CD14-positive monocyte (primary cell): ENCODE results near the gene MOB3B. TPM values are rescaled to one million over a fixed set of nuclear protein-coding genes. Genes with fewer than 3 reads are reported as not detected.

Source experiments
- DNase-seq, 3 donors: peaks; one replicate each; pipeline ENCODE4 v3.0.0-alpha.2; 2011 to 2022
- H2AFZ ChIP-seq: 2 replicates; pipeline ENCODE4 v1.6.0; 2012; ENCODE audit warnings: mild to moderate bottlenecking, low read depth, low read length, inconsistent platforms; ENCODE audit not compliant: insufficient read depth, poor library complexity, severe bottlenecking
- H3K27ac ChIP-seq, 2 donors: 1 replicate in 1 of 2; 2 replicates in 1 of 2; pipeline ENCODE4 v1.5.1; 2012 to 2013; ENCODE audit warnings: low read length in 2 of 2, control low read depth in 1 of 2, inconsistent platforms in 1 of 2, low read depth in 1 of 2, mild to moderate bottlenecking in 1 of 2
- H3K27me3 ChIP-seq, 2 donors: one replicate each; pipeline versions ENCODE4 v1.6.0 to v1.6.1; 2011 to 2013; ENCODE audit warnings: low read length in 2 of 2; ENCODE audit not compliant: control insufficient read depth in 2 of 2, insufficient read depth in 2 of 2
- H3K36me3 ChIP-seq, 2 donors: replicated peaks in 1 of 2; 1 replicate in 1 of 2; 2 replicates in 1 of 2; pipeline versions ENCODE4 v1.5.1 to v1.6.1; 2012 to 2013; ENCODE audit warnings: low read length in 2 of 2, control low read depth in 1 of 2, inconsistent platforms in 1 of 2, mild to moderate bottlenecking in 1 of 2; ENCODE audit not compliant: insufficient read depth in 2 of 2, control insufficient read depth in 1 of 2
- H3K4me1 ChIP-seq, 2 donors: 1 replicate in 1 of 2; 2 replicates in 1 of 2; pipeline versions ENCODE4 v1.5.1 to v1.6.1; 2012 to 2013; ENCODE audit warnings: low read length in 2 of 2, control low read depth in 1 of 2, inconsistent platforms in 1 of 2, mild to moderate bottlenecking in 1 of 2, moderate library complexity in 1 of 2; ENCODE audit not compliant: insufficient read depth in 2 of 2, control insufficient read depth in 1 of 2
- H3K4me2 ChIP-seq: replicated peaks from 2 replicates; pipeline ENCODE3; 2012; ENCODE audit warnings: low read length, moderate library complexity, mild to moderate bottlenecking; ENCODE audit not compliant: poor library complexity, severe bottlenecking; ENCODE audit errors: extremely low read depth
- H3K4me3 ChIP-seq, 3 experiments: fragments of 200-600 bp in 1 of 3; sonication (generic) in 1 of 3; replicated peaks in 1 of 3; 1 replicate in 2 of 3; 2 replicates in 1 of 3; pipeline ENCODE4 v1.5.1; 2011 to 2013; ENCODE audit warnings: low read length in 3 of 3, mild to moderate bottlenecking in 3 of 3, control low read depth in 2 of 3, low read depth in 2 of 3, inconsistent platforms in 1 of 3, moderate library complexity in 1 of 3
- H3K79me2 ChIP-seq: 2 replicates; pipeline ENCODE4 v1.6.0; 2012; ENCODE audit warnings: mild to moderate bottlenecking, control low read depth, inconsistent platforms, low read length, moderate library complexity; ENCODE audit not compliant: insufficient read depth
- H3K9ac ChIP-seq: 2 replicates; pipeline ENCODE4 v1.6.0; 2017; ENCODE audit warnings: low read length, mild to moderate bottlenecking; ENCODE audit not compliant: insufficient read depth, poor library complexity, severe bottlenecking
- H3K9me3 ChIP-seq, 2 donors: replicated peaks in 1 of 2; 1 replicate in 1 of 2; 2 replicates in 1 of 2; pipeline versions ENCODE4 v1.5.1 to v1.6.1; 2012 to 2013; ENCODE audit warnings: low read length in 2 of 2, control low read depth in 1 of 2; ENCODE audit not compliant: control insufficient read depth in 1 of 2, insufficient read depth in 1 of 2
- H4K20me1 ChIP-seq: 2 replicates; pipeline ENCODE4 v1.6.0; 2012; ENCODE audit warnings: mild to moderate bottlenecking, low read length, control low read depth, moderate library complexity; ENCODE audit not compliant: insufficient read depth
- H3K27ac Mint-ChIP-seq, 7 donors: one replicate each; pipeline ENCODE4 v1.8.0; 2020; ENCODE audit warnings: mild to moderate bottlenecking in 7 of 7, mixed read lengths in 7 of 7, moderate library complexity in 6 of 7, inconsistent platforms in 2 of 7
- H3K27me3 Mint-ChIP-seq, 3 donors: one replicate each; pipeline ENCODE4 v1.8.0; 2021 to 2022; ENCODE audit warnings: low read depth in 3 of 3, mild to moderate bottlenecking in 3 of 3, mixed read lengths in 3 of 3, moderate library complexity in 3 of 3, inconsistent platforms in 1 of 3
- H3K36me3 Mint-ChIP-seq, 2 donors: one replicate each; pipeline ENCODE4 v1.8.0; 2020; ENCODE audit warnings: mixed read lengths in 2 of 2, inconsistent platforms in 1 of 2, mild to moderate bottlenecking in 1 of 2
- H3K4me1 Mint-ChIP-seq: one replicate; pipeline ENCODE4 v1.8.0; 2020; ENCODE audit warnings: mild to moderate bottlenecking, mixed read lengths
- H3K4me3 Mint-ChIP-seq, 2 donors: one replicate each; pipeline ENCODE4 v1.8.0; 2020; ENCODE audit warnings: mild to moderate bottlenecking in 2 of 2, mixed read lengths in 2 of 2, moderate library complexity in 1 of 2
- H3K9me3 Mint-ChIP-seq, 7 donors: one replicate each; pipeline ENCODE4 v1.8.0; 2020 to 2022; ENCODE audit warnings: mixed read lengths in 7 of 7, mild to moderate bottlenecking in 6 of 7, moderate library complexity in 6 of 7, inconsistent platforms in 2 of 7
- WGBS: methylation state at CpG from one replicate; pipeline ENCODE4 v1.1.5; 2013; ENCODE audit warnings: missing lambda C conversion rate; ENCODE audit not compliant: insufficient coverage; 5-methylcytosine and 5-hydroxymethylcytosine counted together
- intact Hi-C, 2 donors: fragments of 100-400 bp; cut with micrococcal nuclease; formaldehyde crosslinking; loops; one replicate each; pipeline versions ENCODE4 v1.15.0 to v1.15.1; 2023
- polyA plus RNA-seq, 3 donors: library from polyadenylated mRNA; depleted of rRNA in 1 of 3; unstranded in 2 of 3; stranded (reverse) in 1 of 3; fragments of 300-500 nt in 2 of 3; fragments of >200 nt in 1 of 3; fragmentation: Illumina TruSeq in 2 of 3; gene quantifications; 1 replicate in 2 of 3; 2 replicates in 1 of 3; pipeline ENCODE4 v1.2.3, GENCODE V29; 2012 to 2021
- TF ChIP-seq, protein P1 (sequence below): fragments of 200-600 bp; IDR thresholded peaks from one replicate; pipeline ENCODE4 v1.8.0; 2022; ENCODE audit warnings: antibody characterized with exemption, mild to moderate bottlenecking

Gene MOB3B
- polyA plus RNA-seq, 3 donors = 1.2 to 2.2 (median 1.4) TPM

DNA sequence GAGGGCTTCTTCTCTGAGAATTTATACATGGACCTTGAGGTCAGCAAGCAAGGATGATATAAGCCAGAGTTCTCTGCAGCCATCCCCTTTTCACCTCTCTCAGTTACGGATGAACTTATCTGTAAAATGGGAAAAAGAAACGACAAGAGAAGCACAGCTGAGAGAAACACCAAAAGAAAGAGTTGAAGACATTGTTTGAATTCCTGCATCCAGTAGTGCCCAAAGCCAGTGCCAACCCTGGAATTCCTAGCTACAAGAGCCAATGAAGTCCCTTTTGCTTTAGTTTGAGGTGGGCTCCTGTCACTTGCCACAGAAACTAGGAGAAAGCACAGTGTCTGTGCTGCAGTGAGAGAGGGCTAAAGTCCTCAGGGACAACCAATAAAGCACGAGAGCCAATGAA is 6.6 kb upstream of the MOB3B start:
- intact Hi-C loops = no loop called here
- H3K36me3 Mint-ChIP-seq = peaks cover 63 to 71% of the 10 kb centered on the region in 2 donors
- no CpG with 5 or more reads among the region's 3 CpGs for WGBS

DNA sequence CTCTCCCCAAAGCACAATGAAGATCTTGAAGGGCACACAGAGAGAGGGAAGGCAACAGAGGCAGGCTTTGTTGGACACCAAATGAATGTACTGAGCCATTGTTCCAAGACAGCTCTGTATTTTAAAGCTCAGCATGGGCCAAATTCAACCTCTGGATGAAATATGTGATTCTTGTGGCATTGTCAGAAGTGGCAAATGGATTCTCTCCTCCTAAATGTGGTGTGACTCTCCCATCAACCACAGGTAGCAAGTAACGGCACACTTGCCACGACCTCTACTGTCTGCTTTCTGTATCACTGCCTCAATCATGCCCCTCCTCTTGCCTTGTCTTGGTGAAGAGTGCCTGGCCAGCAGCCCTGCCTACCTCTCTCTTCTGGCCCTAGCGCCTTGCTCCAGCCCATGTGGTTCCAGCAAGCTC is 6.1 kb upstream of the MOB3B start:
- peaks cover 64 to 72% of the 10 kb centered on the region in 2 donors for H3K36me3 Mint-ChIP-seq
- H3K4me3 Mint-ChIP-seq = no peak overlapping the region
- H3K9me3 ChIP-seq = no peaks in the 10 kb centered on the region
- intact Hi-C loops = no loop called here
- H3K4me1 Mint-ChIP-seq = peaks cover 35% of the 10 kb centered on the region
- no peak overlapping the region for H3K9ac ChIP-seq
- no peaks in the 10 kb centered on the region for H3K9me3 Mint-ChIP-seq
- TF ChIP-seq, protein P1, sequence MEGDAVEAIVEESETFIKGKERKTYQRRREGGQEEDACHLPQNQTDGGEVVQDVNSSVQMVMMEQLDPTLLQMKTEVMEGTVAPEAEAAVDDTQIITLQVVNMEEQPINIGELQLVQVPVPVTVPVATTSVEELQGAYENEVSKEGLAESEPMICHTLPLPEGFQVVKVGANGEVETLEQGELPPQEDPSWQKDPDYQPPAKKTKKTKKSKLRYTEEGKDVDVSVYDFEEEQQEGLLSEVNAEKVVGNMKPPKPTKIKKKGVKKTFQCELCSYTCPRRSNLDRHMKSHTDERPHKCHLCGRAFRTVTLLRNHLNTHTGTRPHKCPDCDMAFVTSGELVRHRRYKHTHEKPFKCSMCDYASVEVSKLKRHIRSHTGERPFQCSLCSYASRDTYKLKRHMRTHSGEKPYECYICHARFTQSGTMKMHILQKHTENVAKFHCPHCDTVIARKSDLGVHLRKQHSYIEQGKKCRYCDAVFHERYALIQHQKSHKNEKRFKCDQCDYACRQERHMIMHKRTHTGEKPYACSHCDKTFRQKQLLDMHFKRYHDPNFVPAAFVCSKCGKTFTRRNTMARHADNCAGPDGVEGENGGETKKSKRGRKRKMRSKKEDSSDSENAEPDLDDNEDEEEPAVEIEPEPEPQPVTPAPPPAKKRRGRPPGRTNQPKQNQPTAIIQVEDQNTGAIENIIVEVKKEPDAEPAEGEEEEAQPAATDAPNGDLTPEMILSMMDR = no peak
- H4K20me1 ChIP-seq = peaks cover 14% of the 10 kb centered on the region
- 81% methylated on average over 3 of the region's 3 CpGs for whole genome bisulfite sequencing
- peak overlapping the region in 1 of 2 donors; percentile 40 for H3K27ac ChIP-seq
- H3K27ac Mint-ChIP-seq = peak overlapping the region in 6 of 7 donors; percentile 20 to 80 (median 55)
- H3K4me1 ChIP-seq = peaks cover 24 to 26% of the 10 kb centered on the region in 2 donors
- H2AFZ ChIP-seq = no peak overlapping the region
- H3K27me3 Mint-ChIP-seq = no peaks in the 10 kb centered on the region
- H3K4me2 ChIP-seq = no peak overlapping the region
- H3K36me3 ChIP-seq = peaks cover 35 to 80% of the 10 kb centered on the region in 2 donors
- H3K79me2 ChIP-seq = no peaks in the 10 kb centered on the region
- no peak overlapping the region for H3K4me3 ChIP-seq
- no peaks in the 10 kb centered on the region for H3K27me3 ChIP-seq
- DNase-seq = no peak

More for the DNA sequence above, 6.6 kb upstream of the MOB3B start:
- no peaks in the 10 kb centered on the region for H3K9me3 Mint-ChIP-seq
- Histone ChIP-seq H3K27me3 (no peaks in the 10 kb centered on the region), H3K79me2 (no peaks in the 10 kb centered on the region), H3K27ac (peak overlapping the region in 1 of 2 donors; percentile 40), H2AFZ (no peak overlapping the region), H3K36me3 (peaks cover 35 to 80% of the 10 kb centered on the region in 2 donors), H3K9ac (no peak overlapping the region), H3K4me1 (peaks cover 29% of the 10 kb centered on the region in 2 donors), H3K4me3 (no peak overlapping the region), H3K4me2 (no peak overlapping the region), H4K20me1 (peaks cover 19% of the 10 kb centered on the region), H3K9me3 (no peaks in the 10 kb centered on the region)
- peak overlapping the region in 6 of 7 donors; percentile 5 to 80 (median 58) for H3K27ac Mint-ChIP-seq
- H3K4me1 Mint-ChIP-seq = peaks cover 38% of the 10 kb centered on the region
- no peaks in the 10 kb centered on the region for H3K27me3 Mint-ChIP-seq
- TF ChIP-seq, protein P1 = no peak
- DNase-seq = no peak
- H3K4me3 Mint-ChIP-seq = no peak overlapping the region
